ENCODE results near the gene NPAS1. TPM values are rescaled to one million over a fixed set of nuclear protein-coding genes. Genes with fewer than 3 reads are reported as not detected.
"Not testable (repeated sequence)": the region's sequence is repeated elsewhere in the genome, so short reads cannot be mapped to it uniquely, and the experiment has no call there.

Gene NPAS1
- total RNA-seq, 1 experiment from 2014 or later: 4.8 TPM

DNA sequence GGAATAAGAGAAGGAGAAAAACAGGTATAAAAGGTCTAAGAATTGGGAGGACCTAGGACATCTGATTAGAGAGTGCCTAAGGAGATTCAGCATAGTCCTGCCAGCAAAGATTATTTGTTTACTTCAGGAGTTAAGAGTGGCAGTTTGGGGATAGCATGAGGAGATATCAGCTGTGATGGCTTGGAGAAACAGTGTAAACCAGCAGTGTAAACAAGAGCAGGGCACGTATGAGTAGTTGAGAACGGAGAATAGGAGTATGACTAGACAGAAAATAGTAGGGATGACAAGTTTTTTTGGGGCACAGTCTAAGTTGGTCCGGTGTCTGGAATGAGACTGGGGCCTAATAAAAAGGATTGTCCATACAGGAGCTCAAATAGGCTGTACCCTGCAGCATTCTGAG is 30.9 kb downstream of the NPAS1 start:
- H3K4me1 ChIP-seq (ENCODE audit: low read length); H3K9ac ChIP-seq (ENCODE audit: low read length); H3K9me2 ChIP-seq (replicated peaks; ENCODE audit: insufficient read depth, low read length); H3K27ac ChIP-seq (ENCODE audit: low read length); H2AFZ ChIP-seq (ENCODE audit: low read length); DNase-seq; H3K4me3 ChIP-seq (ENCODE audit: low read length); H3K27me3 ChIP-seq (ENCODE audit: low read length); H4K20me1 ChIP-seq (ENCODE audit: insufficient read depth, low read depth, low read length); H3K36me3 ChIP-seq (ENCODE audit: insufficient read depth, low read length); H3K4me2 ChIP-seq (ENCODE audit: low read depth, low read length, poor library complexity, severe bottlenecking); H3K9me3 ChIP-seq (ENCODE audit: low read length): not testable (repeated sequence)
- H3K79me2 ChIP-seq (ENCODE audit: low read length): peaks cover 18% of the 10 kb centered on the region

DNA sequence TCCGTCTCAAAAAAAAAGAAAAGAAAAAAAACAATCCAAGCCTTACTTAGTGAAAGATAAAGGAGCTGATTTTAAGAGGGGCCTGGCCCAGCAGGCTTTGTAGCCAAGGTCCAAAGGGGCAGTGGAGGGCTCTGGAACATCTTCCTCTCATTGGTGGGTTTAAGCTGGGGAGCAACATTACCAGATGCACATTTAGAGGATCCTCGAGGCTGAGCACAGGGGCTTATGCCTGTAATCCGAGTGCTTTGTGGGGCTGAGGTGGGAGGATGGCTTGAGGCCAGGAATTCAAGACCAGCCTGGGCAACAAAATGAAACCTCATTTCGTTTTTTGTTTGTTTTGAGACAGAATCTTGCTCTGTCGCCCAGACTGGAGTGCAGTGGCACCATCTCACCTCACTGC is 36.8 kb downstream of the NPAS1 start:
- Histone ChIP-seq H3K36me3 (ENCODE audit: insufficient read depth, low read length) (no peaks in the 10 kb centered on the region), H3K9me2 (replicated peaks; ENCODE audit: insufficient read depth, low read length) (no peaks in the 10 kb centered on the region), H4K20me1 (ENCODE audit: insufficient read depth, low read depth, low read length) (no peaks in the 10 kb centered on the region), H3K9ac (ENCODE audit: low read length) (no peak overlapping the region), H2AFZ (ENCODE audit: low read length) (no peak overlapping the region), H3K79me2 (ENCODE audit: low read length) (no peaks in the 10 kb centered on the region), H3K4me2 (ENCODE audit: low read depth, low read length, poor library complexity, severe bottlenecking) (no peak overlapping the region), H3K4me3 (ENCODE audit: low read length) (no peak overlapping the region), H3K27me3 (ENCODE audit: low read length) (no peaks in the 10 kb centered on the region), H3K27ac (ENCODE audit: low read length) (no peak overlapping the region), H3K9me3 (ENCODE audit: low read length) (no peaks in the 10 kb centered on the region), H3K4me1 (ENCODE audit: low read length) (no peaks in the 10 kb centered on the region)
- DNase-seq: no peak

GRCh38 chr19:47057328-47057727 is 37.7 kb downstream of the NPAS1 start:
- Histone ChIP-seq H2AFZ (ENCODE audit: low read length) (no peak overlapping the region), H3K4me3 (ENCODE audit: low read length) (no peak overlapping the region), H3K9me3 (ENCODE audit: low read length) (no peaks in the 10 kb centered on the region), H4K20me1 (ENCODE audit: insufficient read depth, low read depth, low read length) (no peaks in the 10 kb centered on the region), H3K9me2 (replicated peaks; ENCODE audit: insufficient read depth, low read length) (no peaks in the 10 kb centered on the region), H3K79me2 (ENCODE audit: low read length) (no peaks in the 10 kb centered on the region), H3K36me3 (ENCODE audit: insufficient read depth, low read length) (no peaks in the 10 kb centered on the region), H3K27me3 (ENCODE audit: low read length) (no peaks in the 10 kb centered on the region), H3K27ac (ENCODE audit: low read length) (no peak overlapping the region), H3K4me1 (ENCODE audit: low read length) (no peaks in the 10 kb centered on the region), H3K4me2 (ENCODE audit: low read depth, low read length, poor library complexity, severe bottlenecking) (no peak overlapping the region), H3K9ac (ENCODE audit: low read length) (no peak overlapping the region)
- DNase-seq: no peak

DNA sequence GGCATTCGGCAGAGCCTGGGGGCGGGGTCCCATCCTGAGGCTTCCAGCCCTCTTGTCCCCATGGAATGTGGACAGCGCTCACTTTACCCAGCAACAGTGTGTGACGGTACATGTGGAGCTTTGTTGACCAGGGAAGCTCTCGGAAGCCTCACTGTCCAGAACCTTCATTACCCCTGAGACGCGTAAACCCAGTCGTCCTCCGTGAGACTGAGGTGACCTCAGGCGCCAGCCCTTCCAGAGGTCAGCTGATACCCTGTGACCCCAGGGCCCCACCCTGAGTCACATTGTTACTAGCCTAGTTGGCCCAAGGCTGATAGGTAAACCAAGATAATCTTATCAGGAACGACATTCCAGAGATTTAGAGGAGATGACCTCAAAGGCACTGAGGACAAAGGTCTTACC is 39.0 kb downstream of the NPAS1 start:
- Histone ChIP-seq H3K9me2 (replicated peaks; ENCODE audit: insufficient read depth, low read length) (no peaks in the 10 kb centered on the region), H3K27me3 (ENCODE audit: low read length) (no peaks in the 10 kb centered on the region), H2AFZ (ENCODE audit: low read length) (no peak overlapping the region), H4K20me1 (ENCODE audit: insufficient read depth, low read depth, low read length) (no peaks in the 10 kb centered on the region), H3K9ac (ENCODE audit: low read length) (no peak overlapping the region), H3K27ac (ENCODE audit: low read length) (no peak overlapping the region), H3K4me1 (ENCODE audit: low read length) (no peaks in the 10 kb centered on the region), H3K4me3 (ENCODE audit: low read length) (no peak overlapping the region), H3K36me3 (ENCODE audit: insufficient read depth, low read length) (no peaks in the 10 kb centered on the region), H3K4me2 (ENCODE audit: low read depth, low read length, poor library complexity, severe bottlenecking) (no peak overlapping the region), H3K79me2 (ENCODE audit: low read length) (no peaks in the 10 kb centered on the region), H3K9me3 (ENCODE audit: low read length) (no peaks in the 10 kb centered on the region)
- no peak for DNase-seq

GRCh38 chr19:47063874-47064273 is 44.2 kb downstream of the NPAS1 start:
- no peaks in the 10 kb centered on the region for H3K4me1 ChIP-seq (ENCODE audit: low read length)
- H3K9me2 ChIP-seq (replicated peaks; ENCODE audit: insufficient read depth, low read length): no peaks in the 10 kb centered on the region
- H4K20me1 ChIP-seq (ENCODE audit: insufficient read depth, low read depth, low read length): 0 out of 2 replicates have a peak, but pooled peaks cover 14% of the 10 kb centered on the region
- DNase-seq: no peak
- no peaks in the 10 kb centered on the region for H3K27me3 ChIP-seq (ENCODE audit: low read length)
- no peak overlapping the region for H3K4me3 ChIP-seq (ENCODE audit: low read length)
- no peak overlapping the region for H2AFZ ChIP-seq (ENCODE audit: low read length)
- H3K27ac ChIP-seq (ENCODE audit: low read length): no peak overlapping the region
- no peak overlapping the region for H3K9ac ChIP-seq (ENCODE audit: low read length)
- no peaks in the 10 kb centered on the region for H3K9me3 ChIP-seq (ENCODE audit: low read length)
- no peaks in the 10 kb centered on the region for H3K79me2 ChIP-seq (ENCODE audit: low read length)
- H3K36me3 ChIP-seq (ENCODE audit: insufficient read depth, low read length): peaks cover 8% of the 10 kb centered on the region; the same call in 1 of the 2 replicates
- no peak overlapping the region for H3K4me2 ChIP-seq (ENCODE audit: low read depth, low read length, poor library complexity, severe bottlenecking)

DNA sequence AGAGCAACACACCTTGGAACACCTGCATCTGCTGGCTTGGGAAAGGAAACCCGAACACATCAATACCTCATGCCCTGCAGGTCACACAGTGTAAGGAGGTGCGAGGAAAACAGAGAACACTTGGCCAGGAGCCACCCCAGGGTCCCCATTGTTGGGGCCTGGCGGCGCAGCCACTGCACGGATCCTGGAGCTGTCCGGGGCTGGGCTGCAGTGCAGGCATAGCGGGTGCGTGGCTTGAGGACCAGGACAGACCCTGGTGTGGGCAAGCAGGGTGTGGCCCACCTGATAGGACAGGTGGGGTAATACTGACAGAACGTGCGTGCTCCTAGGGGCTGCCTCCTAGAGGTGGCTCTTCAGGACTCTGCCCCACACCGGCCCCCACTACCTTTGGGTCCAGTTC is 45.6 kb downstream of the NPAS1 start:
- Histone ChIP-seq H3K9ac (ENCODE audit: low read length) (no peak overlapping the region), H4K20me1 (ENCODE audit: insufficient read depth, low read depth, low read length) (peaks cover 18% of the 10 kb centered on the region; the same call in 1 of the 2 replicates), H3K9me2 (replicated peaks; ENCODE audit: insufficient read depth, low read length) (no peaks in the 10 kb centered on the region), H3K9me3 (ENCODE audit: low read length) (no peaks in the 10 kb centered on the region), H3K4me1 (ENCODE audit: low read length) (no peaks in the 10 kb centered on the region), H3K79me2 (ENCODE audit: low read length) (no peaks in the 10 kb centered on the region), H2AFZ (ENCODE audit: low read length) (no peak overlapping the region), H3K4me2 (ENCODE audit: low read depth, low read length, poor library complexity, severe bottlenecking) (no peak overlapping the region), H3K4me3 (ENCODE audit: low read length) (no peak overlapping the region), H3K27ac (ENCODE audit: low read length) (no peak overlapping the region), H3K27me3 (ENCODE audit: low read length) (no peaks in the 10 kb centered on the region), H3K36me3 (ENCODE audit: insufficient read depth, low read length) (peaks cover 8% of the 10 kb centered on the region)
- no peak for DNase-seq

DNA sequence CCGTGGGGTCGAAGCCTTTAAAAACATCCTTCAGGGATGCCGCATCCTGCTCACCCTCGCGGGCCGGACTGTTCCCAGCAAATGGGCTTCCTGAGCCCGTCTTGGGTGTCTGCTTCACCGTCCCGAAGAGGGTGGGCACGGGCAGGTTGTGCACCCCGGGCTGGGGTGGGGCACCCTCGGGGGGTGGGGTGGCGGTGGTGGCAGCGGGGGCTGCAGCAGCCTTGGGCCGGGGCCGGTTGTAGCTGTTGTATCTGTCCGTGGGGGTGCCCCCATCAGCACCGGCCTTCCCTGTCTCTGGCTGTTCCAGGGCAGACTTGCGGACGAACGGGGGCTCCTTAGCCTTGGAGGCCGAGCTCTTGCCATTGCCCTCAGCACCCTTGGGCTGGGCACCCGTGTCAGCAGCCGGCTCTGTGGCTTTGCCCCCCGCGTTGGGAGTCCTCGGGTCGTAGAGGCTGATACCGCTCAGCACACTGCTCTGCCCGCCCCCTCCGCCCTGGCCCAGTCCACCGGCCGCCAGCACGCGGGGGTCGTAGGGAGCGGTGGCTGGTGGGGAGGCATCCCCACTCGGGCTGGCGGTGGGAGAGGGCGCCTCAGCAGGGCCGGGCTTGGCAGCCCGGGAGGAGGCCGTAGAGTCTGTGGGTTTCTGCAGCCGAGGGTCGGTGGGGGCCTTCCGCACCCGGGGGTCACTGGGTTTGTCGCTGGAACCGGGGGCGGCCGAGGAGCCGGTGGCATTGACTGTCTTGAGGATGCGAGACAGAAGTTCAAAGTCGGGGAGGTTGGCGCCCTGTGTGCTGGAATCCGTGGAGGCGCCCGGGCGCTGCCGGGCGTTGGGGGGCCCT is 47.0 kb downstream of the NPAS1 start:
- Histone ChIP-seq H3K4me3 (ENCODE audit: low read length) (no peak overlapping the region), H3K4me1 (ENCODE audit: low read length) (no peaks in the 10 kb centered on the region), H3K9ac (ENCODE audit: low read length) (no peak overlapping the region), H3K9me3 (ENCODE audit: low read length) (no peaks in the 10 kb centered on the region), H4K20me1 (ENCODE audit: insufficient read depth, low read depth, low read length) (peaks cover 24% of the 10 kb centered on the region; the same call in 1 of the 2 replicates), H3K27ac (ENCODE audit: low read length) (no peak overlapping the region), H3K9me2 (replicated peaks; ENCODE audit: insufficient read depth, low read length) (no peaks in the 10 kb centered on the region), H3K4me2 (ENCODE audit: low read depth, low read length, poor library complexity, severe bottlenecking) (no peak overlapping the region), H3K79me2 (ENCODE audit: low read length) (no peaks in the 10 kb centered on the region), H3K27me3 (ENCODE audit: low read length) (no peaks in the 10 kb centered on the region), H3K36me3 (ENCODE audit: insufficient read depth, low read length) (peaks cover 11% of the 10 kb centered on the region), H2AFZ (ENCODE audit: low read length) (no peak overlapping the region)
- no peak for DNase-seq

- H4K20me1 ChIP-seq (ENCODE audit: insufficient read depth, low read depth, low read length): peaks cover 26% of the 10 kb centered on the region; the same call in 1 of the 2 replicates
- no peak overlapping the region for H3K4me3 ChIP-seq (ENCODE audit: low read length)
- H3K36me3 ChIP-seq (ENCODE audit: insufficient read depth, low read length): peaks cover 13% of the 10 kb centered on the region
Observed at GRCh38 chr19:47067215-47067847, 47.7 kb downstream of the NPAS1 start.

More at GRCh38 chr19:47067215-47067847, 47.7 kb downstream of the NPAS1 start:
- Histone ChIP-seq H2AFZ (ENCODE audit: low read length) (no peak overlapping the region), H3K27ac (ENCODE audit: low read length) (no peak overlapping the region), H3K9ac (ENCODE audit: low read length) (no peak overlapping the region), H3K4me1 (ENCODE audit: low read length) (no peaks in the 10 kb centered on the region), H3K79me2 (ENCODE audit: low read length) (no peaks in the 10 kb centered on the region), H3K9me3 (ENCODE audit: low read length) (no peaks in the 10 kb centered on the region), H3K4me2 (ENCODE audit: low read depth, low read length, poor library complexity, severe bottlenecking) (no peak overlapping the region), H3K27me3 (ENCODE audit: low read length) (no peaks in the 10 kb centered on the region), H3K9me2 (replicated peaks; ENCODE audit: insufficient read depth, low read length) (no peaks in the 10 kb centered on the region)
- DNase-seq: no peak

Data from Karpas-422 (cell line).